HG03520 (cell line): ENCODE data around the gene VANGL1.
A peak's percentile ranks its signal among the peaks of the same experiment; 100 is the strongest.

Experiments used
- ATAC-seq: cut with Tn5 transposase; IDR thresholded peaks from one replicate; pipeline ENCODE4 v1.9.1; 2021; ENCODE audit warnings: mild to moderate bottlenecking, moderate library complexity; ENCODE audit not compliant: unreplicated experiment

VANGL1 gene

GRCh38 chr1:115643666-115644065, 1.9 kb downstream of the VANGL1 start:
- no peak for ATAC-seq

DNA sequence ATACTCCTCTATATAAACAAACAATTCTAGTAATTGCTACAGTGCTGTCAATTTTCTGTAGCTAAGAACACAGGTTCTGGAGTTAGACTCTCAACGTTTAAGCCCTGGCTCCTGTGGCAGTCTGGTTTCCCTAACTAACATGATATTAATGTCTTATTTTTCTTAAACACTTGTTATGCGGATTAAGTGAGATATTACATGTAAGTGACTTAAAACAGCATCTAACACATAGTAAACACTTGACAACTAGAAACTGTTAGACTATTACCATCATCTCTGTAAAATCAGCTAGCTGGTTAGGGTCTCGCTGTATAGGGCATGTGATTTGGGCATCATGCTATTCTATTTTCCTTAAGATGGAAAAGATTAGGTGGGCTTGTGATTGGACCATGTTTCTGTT, 2.3 kb downstream of the VANGL1 start:
- no peak for ATAC-seq

GRCh38 chr1:115647047-115647446, 5.3 kb downstream of the VANGL1 start:
- no peak for ATAC-seq

GRCh38 chr1:115647507-115647906, 5.7 kb downstream of the VANGL1 start:
- ATAC-seq = no peak

DNA sequence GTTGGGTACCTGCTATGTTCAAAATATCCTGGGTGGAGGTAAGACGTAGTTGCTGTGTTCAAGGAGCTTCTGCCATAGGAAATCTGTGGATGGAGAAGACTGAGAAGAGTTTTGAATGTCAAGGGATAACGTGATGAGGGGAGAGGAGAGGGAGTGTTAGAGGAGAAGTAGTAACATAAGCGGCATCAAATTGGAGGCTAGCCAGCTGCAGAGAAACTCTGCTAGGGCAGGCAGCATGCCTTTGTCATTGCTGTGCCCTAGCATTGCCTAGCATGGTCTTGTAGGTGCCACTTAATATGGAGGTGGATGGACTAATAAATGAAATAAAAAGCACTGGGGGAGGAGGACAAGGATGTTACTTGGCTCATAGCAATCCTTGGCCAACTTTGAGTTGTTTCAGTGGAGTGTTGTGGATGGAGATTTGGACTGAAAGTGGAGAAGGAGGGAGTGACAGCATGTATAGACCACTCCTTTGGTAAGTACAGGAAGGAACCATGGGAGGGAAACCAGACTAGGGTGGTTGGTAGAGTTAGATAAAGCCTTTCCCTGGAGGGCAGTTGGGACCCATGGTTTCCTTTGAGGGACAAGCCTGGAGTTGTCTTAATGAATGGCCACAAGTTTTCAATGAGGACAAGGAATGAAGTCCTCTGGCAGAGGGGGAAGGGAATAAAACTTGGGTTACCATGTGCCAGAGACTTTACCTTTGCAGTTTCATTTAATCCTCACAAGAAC, 6.3 kb downstream of the VANGL1 start:
- ATAC-seq = no peak

DNA sequence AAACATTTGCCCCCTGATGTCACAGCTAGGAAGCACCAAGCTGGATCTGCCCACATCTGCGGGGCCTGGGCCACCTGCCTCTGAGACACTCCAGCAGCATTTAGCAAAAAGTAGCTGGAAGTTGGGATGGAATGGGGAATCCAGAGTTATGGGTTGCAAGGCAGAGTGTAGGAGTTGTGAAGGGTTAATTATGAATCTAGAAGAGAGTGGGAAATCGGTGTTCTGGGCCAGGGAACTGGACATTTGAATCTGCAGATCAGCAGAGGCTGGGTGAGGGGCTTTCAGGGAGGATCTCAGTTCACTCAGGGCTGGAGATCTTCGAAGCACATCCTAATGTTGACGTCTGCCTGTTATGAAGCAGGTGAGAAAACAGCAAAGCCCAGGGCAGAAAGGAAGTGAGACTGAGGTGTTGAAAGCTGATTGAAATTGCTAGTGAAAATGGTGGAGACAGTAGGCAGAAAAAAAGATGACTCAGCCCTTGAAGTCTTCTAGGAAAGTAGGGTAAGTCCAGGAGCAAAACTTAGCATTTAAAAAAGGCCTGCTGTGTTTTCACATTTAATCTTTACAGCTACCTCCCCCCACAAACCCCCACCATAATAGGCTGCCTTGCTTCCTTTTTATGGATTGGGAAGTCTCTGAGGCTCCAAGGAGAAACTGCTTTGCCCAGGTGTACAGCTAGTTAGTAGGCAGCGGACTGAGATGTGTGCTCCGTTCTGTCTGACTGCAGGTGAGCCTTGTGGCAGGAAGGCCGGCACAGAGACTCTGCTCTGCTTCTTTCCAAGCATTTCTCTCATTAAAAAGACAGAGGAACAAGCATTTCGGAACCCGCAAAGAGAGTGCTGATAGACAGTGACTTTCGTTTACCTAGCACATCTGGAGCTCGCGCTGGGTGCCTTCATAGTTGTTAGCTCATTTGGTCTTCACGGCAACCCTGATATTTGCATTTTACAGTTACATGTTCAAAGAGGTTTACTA, 7.2 kb downstream of the VANGL1 start:
- ATAC-seq = peak; percentile 75

- no peak for ATAC-seq
Observed at GRCh38 chr1:115649964-115650363, 8.2 kb downstream of the VANGL1 start.

- no peak for ATAC-seq
Observed at GRCh38 chr1:115650961-115651360, 9.2 kb downstream of the VANGL1 start.

GRCh38 chr1:115651391-115651790, 9.6 kb downstream of the VANGL1 start:
- ATAC-seq = no peak

DNA sequence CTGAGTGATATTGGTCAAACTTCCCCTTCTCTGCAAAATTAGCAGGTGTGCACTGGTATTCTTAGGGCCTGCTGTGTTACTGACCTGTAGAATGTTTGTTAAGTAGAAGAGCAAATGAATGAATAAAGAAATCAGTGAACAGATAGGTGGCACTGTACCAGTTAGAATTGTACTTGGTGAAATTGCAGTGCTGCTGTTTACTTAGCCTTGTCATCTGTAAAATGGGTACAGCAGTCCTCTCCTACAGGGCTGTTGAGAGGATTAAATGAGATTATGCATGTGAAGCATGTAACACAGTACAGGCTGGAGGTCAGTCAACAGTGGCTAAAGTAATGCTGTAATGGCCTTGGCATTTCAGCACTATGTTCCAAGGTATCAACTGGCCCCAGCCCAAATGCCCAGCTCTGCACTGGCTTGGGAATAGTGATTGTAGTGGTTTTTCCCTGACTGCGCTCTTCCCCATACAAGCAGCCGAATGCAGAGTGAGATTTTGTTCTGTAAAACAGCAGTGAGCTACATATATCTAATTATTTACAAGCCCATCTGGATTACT, 10.5 kb downstream of the VANGL1 start:
- no peak for ATAC-seq

GRCh38 chr1:115654125-115654524, 12.4 kb downstream of the VANGL1 start:
- no peak for ATAC-seq

- ATAC-seq = no peak
Observed at GRCh38 chr1:115654663-115655305, 13.0 kb downstream of the VANGL1 start.

GRCh38 chr1:115655306-115655663, 13.5 kb downstream of the VANGL1 start:
- no peak for ATAC-seq

GRCh38 chr1:115655916-115656315, 14.1 kb downstream of the VANGL1 start:
- ATAC-seq = no peak

DNA sequence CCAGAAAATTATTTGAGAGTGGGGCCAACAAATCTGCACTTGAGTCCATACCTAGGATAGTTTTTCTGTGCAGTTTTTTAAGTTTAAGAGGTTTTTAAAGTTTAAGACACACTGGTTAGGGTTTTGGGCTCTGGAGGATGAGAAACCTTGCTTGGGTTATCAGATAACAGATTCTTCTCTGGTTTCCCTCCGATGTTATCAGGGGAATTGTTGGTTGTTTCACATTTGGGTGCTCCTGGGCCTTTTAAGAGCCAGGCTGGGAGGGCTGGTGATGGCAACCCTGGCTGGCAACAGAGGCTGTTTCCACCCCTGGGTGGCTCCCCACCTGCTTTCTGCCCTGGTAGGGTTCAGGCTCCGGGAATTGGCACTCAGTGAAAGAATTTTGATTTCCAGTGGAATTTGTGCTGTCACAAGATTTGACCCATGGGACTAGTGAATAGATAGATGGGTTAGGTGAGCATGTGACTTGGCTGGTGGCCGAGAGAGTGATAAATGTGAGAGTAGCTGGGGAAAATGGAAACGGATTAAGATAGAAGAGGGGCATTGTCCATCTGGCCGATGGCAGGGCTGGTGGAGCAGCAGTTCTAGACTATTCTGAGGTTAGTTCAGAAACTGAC, 14.8 kb downstream of the VANGL1 start:
- ATAC-seq = no peak

- ATAC-seq = no peak
Observed at GRCh38 chr1:115658646-115659045, 16.9 kb downstream of the VANGL1 start.

GRCh38 chr1:115660151-115660550, 18.4 kb downstream of the VANGL1 start:
- ATAC-seq = no peak

DNA sequence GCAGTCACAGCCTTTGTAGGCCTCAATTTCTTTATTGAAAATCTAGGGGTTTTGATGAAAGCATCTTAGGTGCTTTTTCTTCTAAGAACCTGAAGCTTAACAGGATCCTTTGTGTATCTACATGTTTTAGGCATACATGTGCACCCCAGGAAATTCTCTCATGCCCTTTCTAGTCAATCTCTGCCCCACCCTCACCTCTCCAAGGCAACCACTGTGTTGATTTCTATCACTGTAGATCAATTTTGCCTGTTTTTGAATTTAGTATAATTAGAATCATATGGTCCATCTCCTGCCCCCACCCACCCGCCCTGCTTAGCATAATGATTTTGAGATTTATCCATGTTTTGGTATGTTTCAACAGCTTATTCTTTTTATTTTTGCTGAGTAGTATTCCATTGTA, 19.4 kb downstream of the VANGL1 start:
- ATAC-seq = no peak

DNA sequence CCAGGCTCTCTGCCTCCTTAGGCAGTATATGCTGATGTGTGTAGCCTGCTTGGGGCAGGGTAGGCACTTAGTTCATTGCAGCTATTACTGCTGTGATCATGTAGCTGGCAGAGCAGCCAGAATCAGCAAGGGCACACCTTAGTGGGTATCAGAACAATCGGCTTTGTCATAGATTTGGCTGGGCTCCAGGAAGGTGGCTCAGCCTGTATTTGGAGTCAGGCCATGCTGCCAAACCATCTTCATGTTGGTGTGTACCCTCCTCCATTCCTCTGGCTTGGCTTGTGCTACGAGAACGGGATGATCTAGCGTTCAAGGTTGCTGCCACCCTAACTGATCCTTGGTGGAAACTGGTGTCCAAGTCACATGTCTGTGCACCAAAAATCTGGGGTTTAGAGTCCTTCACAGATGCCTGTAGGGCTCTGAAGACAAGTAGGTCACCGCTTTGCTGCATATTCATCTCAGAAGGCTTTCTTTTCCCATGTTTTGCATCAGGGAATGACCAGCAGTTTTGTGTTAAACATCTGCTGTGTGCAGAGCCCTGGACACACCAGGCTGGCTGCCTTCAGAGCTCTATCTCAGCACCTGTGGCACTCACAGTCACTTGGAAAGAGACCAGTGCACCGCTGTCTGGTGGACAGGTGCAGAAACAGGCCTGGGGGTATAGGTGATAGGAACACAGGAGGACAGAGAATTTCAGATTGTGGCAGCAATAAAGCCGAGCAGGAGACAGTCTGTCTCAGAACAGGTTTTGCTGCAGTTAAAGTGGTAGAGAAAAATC, 23.7 kb downstream of the VANGL1 start:
- ATAC-seq = no peak

- ATAC-seq = no peak
Observed at GRCh38 chr1:115666206-115666605, 24.4 kb downstream of the VANGL1 start.
